Stimulated activated CD4-positive, alpha-beta T cell treated with anti-CD3 and anti-CD28 coated beads, Interleukin-4, amount 100 ng/mL, for 1 hour (primary cell): ENCODE measurements around the gene JAKMIP2.
"Not testable (repeated sequence)": the region's sequence is repeated elsewhere in the genome, so short reads cannot be mapped to it uniquely, and the experiment has no call there.

Source experiments
- DNase-seq: peaks from one replicate; pipeline ENCODE4 v3.0.0-alpha.2; 2020

The JAKMIP2 gene

GRCh38 chr5:147782110-147783028 lies at the start of gene JAKMIP2:
JAKMIP2 (minus strand) TSS chr5:147782728; CDS start chr5:147671806, 110,922 bp downstream.
- peak; percentile 65 for DNase-seq

GRCh38 chr5:147831465-147831864 lies 48.9 kb upstream of the JAKMIP2 start, which contains the start of gene SPINK1:
SPINK1 (minus strand) TSS chr5:147831671; CDS start chr5:147831577, 94 bp downstream.
- DNase-seq: no peak

GRCh38 chr5:147830035-147830434 lies 47.5 kb upstream of the JAKMIP2 start:
- no peak for DNase-seq

GRCh38 chr5:147827017-147827416 lies 44.5 kb upstream of the JAKMIP2 start:
- DNase-seq: not testable (repeated sequence)

- no peak for DNase-seq
Measured at GRCh38 chr5:147826361-147826760, 43.8 kb upstream of the JAKMIP2 start.

GRCh38 chr5:147822686-147823491 lies 40.4 kb upstream of the JAKMIP2 start:
- no peak for DNase-seq

GRCh38 chr5:147822222-147822621 lies 39.7 kb upstream of the JAKMIP2 start:
- DNase-seq: not testable (repeated sequence)

- DNase-seq: no peak
Measured at GRCh38 chr5:147821766-147822165, 39.2 kb upstream of the JAKMIP2 start.

- DNase-seq: no peak
Measured at GRCh38 chr5:147819261-147819770, 36.8 kb upstream of the JAKMIP2 start.

GRCh38 chr5:147818290-147818689 lies 35.8 kb upstream of the JAKMIP2 start:
- no peak for DNase-seq

- no peak for DNase-seq
Measured at GRCh38 chr5:147813696-147814095, 31.2 kb upstream of the JAKMIP2 start.

- no peak for DNase-seq
Measured at GRCh38 chr5:147809830-147810666, 27.5 kb upstream of the JAKMIP2 start.

- no peak for DNase-seq
Measured at GRCh38 chr5:147805030-147805454, 22.5 kb upstream of the JAKMIP2 start.

- DNase-seq: no peak
Measured at GRCh38 chr5:147804334-147804733, 21.8 kb upstream of the JAKMIP2 start.

GRCh38 chr5:147803926-147804325 lies 21.4 kb upstream of the JAKMIP2 start:
- no peak for DNase-seq

GRCh38 chr5:147803161-147803560 lies 20.6 kb upstream of the JAKMIP2 start:
- DNase-seq: not testable (repeated sequence)

GRCh38 chr5:147801461-147801860 lies 18.9 kb upstream of the JAKMIP2 start:
- DNase-seq: no peak

GRCh38 chr5:147800491-147800890 lies 18.0 kb upstream of the JAKMIP2 start:
- no peak for DNase-seq

GRCh38 chr5:147796556-147797308 lies 14.2 kb upstream of the JAKMIP2 start:
- no peak for DNase-seq

GRCh38 chr5:147791181-147791580 lies 8.7 kb upstream of the JAKMIP2 start:
- DNase-seq: no peak

- DNase-seq: no peak
Measured at GRCh38 chr5:147789820-147790219, 7.3 kb upstream of the JAKMIP2 start.

GRCh38 chr5:147788023-147788422 lies 5.5 kb upstream of the JAKMIP2 start:
- DNase-seq: no peak
